ENCODE data around the gene STAB1.
"Not testable (repeated sequence)": the region's sequence is repeated elsewhere in the genome, so short reads cannot be mapped to it uniquely, and the experiment has no call there.

GRCh38 chr3:52526671-52527038, 31.5 kb downstream of the STAB1 start:
- not testable (repeated sequence) for TF ChIP-seq CTCF, POLR2A (IDR thresholded peaks at IDR 0.05)
